ENCODE measurements around the gene PTPRM.

PTPRM gene

DNA sequence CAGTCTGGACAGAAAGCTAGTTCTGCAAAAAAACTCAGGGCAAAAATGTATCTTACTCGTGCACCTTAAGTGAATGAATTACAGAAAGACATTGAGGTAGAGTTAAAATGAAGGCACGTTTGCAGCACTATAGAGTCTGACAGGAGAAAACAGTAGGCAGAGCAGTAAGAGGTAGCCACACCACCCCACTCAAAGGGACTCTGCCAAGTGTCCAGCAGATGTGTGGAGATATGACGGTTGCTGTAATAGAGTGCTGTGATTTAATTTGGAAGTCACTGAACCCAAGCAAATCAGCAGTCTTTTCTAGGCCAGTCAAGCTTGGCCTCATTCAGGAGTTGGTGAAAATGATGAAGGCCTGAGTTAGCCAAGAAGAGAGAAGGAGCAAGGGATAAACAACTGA lies 464.4 kb downstream of the PTPRM start:
- Histone ChIP-seq H3K27ac (ENCODE audit: low read depth, low read length) (no peak overlapping the region), H3K36me3 (ENCODE audit: control insufficient read depth, insufficient read depth, low read length) (no peaks in the 10 kb centered on the region), H3K4me3 (ENCODE audit: low read depth, low read length) (no peak overlapping the region), H3K9me3 (ENCODE audit: control insufficient read depth, insufficient read depth, low read length) (no peaks in the 10 kb centered on the region), H3K27me3 (ENCODE audit: control insufficient read depth, insufficient read depth, low read length) (no peaks in the 10 kb centered on the region), H3K4me1 (ENCODE audit: control insufficient read depth, insufficient read depth, low read length) (peaks cover 11% of the 10 kb centered on the region; the same call in 1 of the 2 replicates), H3K9ac (ENCODE audit: low read depth, low read length) (no peak overlapping the region)

DNA sequence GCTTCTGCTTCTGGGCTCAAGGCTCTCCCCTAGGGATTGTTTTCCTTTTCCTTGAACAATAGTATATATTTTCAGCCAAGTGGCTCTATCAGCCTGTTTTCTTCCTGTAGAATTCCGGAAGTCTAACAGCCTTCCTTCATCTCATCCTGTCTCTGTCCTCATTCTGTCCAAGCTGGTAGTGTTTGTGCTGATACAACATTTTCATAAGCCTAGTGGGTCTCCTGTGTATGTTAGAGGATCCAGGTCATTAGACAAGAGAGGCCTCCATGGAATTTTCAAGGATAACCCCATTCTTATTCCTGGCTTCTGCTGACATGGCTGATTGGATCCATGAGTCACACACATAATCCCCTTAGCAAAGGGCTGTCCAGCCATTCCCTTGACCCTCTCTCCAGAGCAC lies 467.6 kb downstream of the PTPRM start:
- Histone ChIP-seq H3K9ac (ENCODE audit: low read depth, low read length) (no peak overlapping the region), H3K9me3 (ENCODE audit: control insufficient read depth, insufficient read depth, low read length) (no peaks in the 10 kb centered on the region), H3K4me1 (ENCODE audit: control insufficient read depth, insufficient read depth, low read length) (no peaks in the 10 kb centered on the region), H3K4me3 (ENCODE audit: low read depth, low read length) (no peak overlapping the region), H3K36me3 (ENCODE audit: control insufficient read depth, insufficient read depth, low read length) (no peaks in the 10 kb centered on the region), H3K27me3 (ENCODE audit: control insufficient read depth, insufficient read depth, low read length) (no peaks in the 10 kb centered on the region), H3K27ac (ENCODE audit: low read depth, low read length) (no peak overlapping the region)

DNA sequence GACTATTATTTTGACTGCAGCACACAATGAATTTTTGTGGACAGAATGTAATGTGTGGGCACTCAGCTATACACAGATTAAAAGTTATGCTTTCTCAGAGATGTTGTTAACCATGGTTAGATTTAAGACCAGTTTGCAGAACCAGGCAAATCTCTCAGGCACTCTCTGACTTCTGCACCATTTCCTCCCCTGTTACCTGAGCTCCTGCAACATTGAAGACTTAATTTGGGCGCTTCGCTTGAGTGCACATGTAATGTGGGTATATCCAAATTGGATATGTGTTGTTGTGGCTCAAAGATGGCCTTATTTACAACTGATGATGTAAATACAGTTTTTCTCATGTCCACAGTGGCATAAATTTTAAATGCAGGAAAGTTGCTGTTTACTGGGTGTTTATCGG lies 469.4 kb downstream of the PTPRM start:
- H3K4me3 ChIP-seq (ENCODE audit: low read depth, low read length), result no peak overlapping the region
- H3K9me3 ChIP-seq (ENCODE audit: control insufficient read depth, insufficient read depth, low read length), result no peaks in the 10 kb centered on the region
- no peaks in the 10 kb centered on the region for H3K4me1 ChIP-seq (ENCODE audit: control insufficient read depth, insufficient read depth, low read length)
- H3K9ac ChIP-seq (ENCODE audit: low read depth, low read length), result no peak overlapping the region
- H3K36me3 ChIP-seq (ENCODE audit: control insufficient read depth, insufficient read depth, low read length), result no peaks in the 10 kb centered on the region
- no peaks in the 10 kb centered on the region for H3K27me3 ChIP-seq (ENCODE audit: control insufficient read depth, insufficient read depth, low read length)
- no peak overlapping the region for H3K27ac ChIP-seq (ENCODE audit: low read depth, low read length)

DNA sequence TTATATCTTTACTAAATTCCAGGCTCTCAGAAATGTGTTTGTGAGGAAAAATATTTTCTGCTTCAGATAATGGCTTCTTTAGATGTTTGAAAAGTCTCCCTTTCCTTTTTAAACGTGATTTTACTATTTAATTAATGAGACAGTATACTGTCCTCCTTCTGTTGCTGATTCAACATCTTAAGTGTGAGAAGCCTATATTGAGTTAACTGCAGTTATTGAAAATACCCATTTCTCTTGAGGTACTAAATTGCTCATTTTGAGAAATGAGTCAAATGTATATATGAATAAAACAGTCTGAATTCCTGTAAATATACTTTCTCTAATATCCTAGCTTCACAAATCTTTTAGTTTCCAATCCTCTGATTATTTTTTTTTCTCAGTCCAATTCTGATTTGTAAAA lies 470.2 kb downstream of the PTPRM start:
- no peak overlapping the region for H3K9ac ChIP-seq (ENCODE audit: low read depth, low read length)
- no peaks in the 10 kb centered on the region for H3K9me3 ChIP-seq (ENCODE audit: control insufficient read depth, insufficient read depth, low read length)
- H3K4me3 ChIP-seq (ENCODE audit: low read depth, low read length), result no peak overlapping the region
- no peaks in the 10 kb centered on the region for H3K4me1 ChIP-seq (ENCODE audit: control insufficient read depth, insufficient read depth, low read length)
- H3K27me3 ChIP-seq (ENCODE audit: control insufficient read depth, insufficient read depth, low read length), result no peaks in the 10 kb centered on the region
- H3K27ac ChIP-seq (ENCODE audit: low read depth, low read length), result no peak overlapping the region
- H3K36me3 ChIP-seq (ENCODE audit: control insufficient read depth, insufficient read depth, low read length), result no peaks in the 10 kb centered on the region

DNA sequence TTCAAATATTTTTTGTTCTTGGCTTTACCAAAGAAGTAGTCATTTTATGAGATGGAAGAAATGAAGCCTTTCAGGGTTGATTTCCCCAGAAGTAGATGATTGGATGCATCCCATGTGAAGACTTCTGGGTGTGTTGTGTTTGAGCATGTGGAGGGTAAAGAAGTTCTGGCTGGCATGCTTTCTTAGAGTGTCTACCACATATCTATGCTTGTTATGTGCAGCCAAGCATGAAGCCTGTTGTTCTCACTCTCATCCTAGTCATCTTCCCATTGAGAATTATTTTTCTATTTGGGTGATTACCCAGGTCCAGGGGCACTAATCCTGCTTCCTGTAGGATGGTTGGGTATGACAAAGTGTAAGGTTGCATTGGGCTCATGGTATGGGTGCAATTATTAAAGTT lies 472.9 kb downstream of the PTPRM start:
- no peaks in the 10 kb centered on the region for H3K4me1 ChIP-seq (ENCODE audit: control insufficient read depth, insufficient read depth, low read length)
- no peak overlapping the region for H3K4me3 ChIP-seq (ENCODE audit: low read depth, low read length)
- no peak overlapping the region for H3K9ac ChIP-seq (ENCODE audit: low read depth, low read length)
- H3K9me3 ChIP-seq (ENCODE audit: control insufficient read depth, insufficient read depth, low read length), result no peaks in the 10 kb centered on the region
- no peaks in the 10 kb centered on the region for H3K36me3 ChIP-seq (ENCODE audit: control insufficient read depth, insufficient read depth, low read length)
- H3K27ac ChIP-seq (ENCODE audit: low read depth, low read length), result no peak overlapping the region
- H3K27me3 ChIP-seq (ENCODE audit: control insufficient read depth, insufficient read depth, low read length), result no peaks in the 10 kb centered on the region

DNA sequence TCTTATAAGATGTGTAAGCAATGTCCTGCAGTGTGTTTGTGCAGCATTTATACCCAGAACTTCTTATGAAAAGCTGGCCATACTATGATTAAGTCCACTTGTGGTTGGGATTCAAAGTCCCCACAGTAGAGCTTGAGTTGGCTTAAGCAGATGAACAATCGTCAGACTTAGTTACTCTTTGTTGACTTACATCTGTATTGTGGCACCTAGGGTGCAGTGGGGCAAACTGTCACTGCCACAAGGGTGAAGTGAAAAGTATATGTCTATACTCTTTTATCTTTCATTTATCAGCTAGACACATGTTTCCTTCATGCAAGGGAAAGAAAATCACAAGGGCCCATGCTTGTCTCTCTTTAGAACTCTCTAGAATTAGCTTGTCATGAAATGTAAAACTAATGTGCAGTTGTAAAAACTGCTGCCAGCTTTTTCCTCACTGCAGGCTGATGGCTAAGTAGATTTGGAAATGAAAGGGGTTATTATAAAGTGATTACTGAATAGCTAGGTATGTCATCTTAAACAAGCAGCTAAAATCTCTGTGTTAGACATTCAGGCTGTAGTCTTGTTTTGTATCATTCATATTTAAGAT lies 474.5 kb downstream of the PTPRM start:
- no peak overlapping the region for H3K9ac ChIP-seq (ENCODE audit: low read depth, low read length)
- no peaks in the 10 kb centered on the region for H3K27me3 ChIP-seq (ENCODE audit: control insufficient read depth, insufficient read depth, low read length)
- no peak overlapping the region for H3K27ac ChIP-seq (ENCODE audit: low read depth, low read length)
- H3K9me3 ChIP-seq (ENCODE audit: control insufficient read depth, insufficient read depth, low read length), result no peaks in the 10 kb centered on the region
- H3K4me1 ChIP-seq (ENCODE audit: control insufficient read depth, insufficient read depth, low read length), result no peaks in the 10 kb centered on the region
- no peaks in the 10 kb centered on the region for H3K36me3 ChIP-seq (ENCODE audit: control insufficient read depth, insufficient read depth, low read length)
- no peak overlapping the region for H3K4me3 ChIP-seq (ENCODE audit: low read depth, low read length)

DNA sequence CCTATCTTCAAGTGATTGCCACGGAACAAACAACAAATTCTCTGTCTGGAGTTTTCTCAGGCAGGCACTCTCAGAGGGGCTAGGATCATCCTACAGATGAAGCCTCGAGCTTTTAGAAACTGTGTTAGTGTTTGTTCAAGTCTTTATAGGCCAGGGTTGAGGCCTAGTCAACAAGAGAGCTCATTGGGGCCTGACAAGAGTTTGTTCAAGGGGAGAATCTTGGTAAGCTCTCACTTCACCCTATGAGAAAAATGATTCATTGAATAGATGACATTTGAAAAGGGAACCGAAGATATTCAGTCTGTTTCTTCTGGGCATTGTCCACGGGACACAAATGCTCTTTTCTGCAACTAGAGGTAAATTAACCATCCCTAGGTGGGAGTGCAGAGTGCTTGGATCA lies 476.9 kb downstream of the PTPRM start:
- H3K4me1 ChIP-seq (ENCODE audit: control insufficient read depth, insufficient read depth, low read length), result peaks cover 10% of the 10 kb centered on the region
- no peaks in the 10 kb centered on the region for H3K27me3 ChIP-seq (ENCODE audit: control insufficient read depth, insufficient read depth, low read length)
- H3K36me3 ChIP-seq (ENCODE audit: control insufficient read depth, insufficient read depth, low read length), result no peaks in the 10 kb centered on the region
- H3K27ac ChIP-seq (ENCODE audit: low read depth, low read length), result no peak overlapping the region
- no peak overlapping the region for H3K4me3 ChIP-seq (ENCODE audit: low read depth, low read length)
- H3K9ac ChIP-seq (ENCODE audit: low read depth, low read length), result no peak overlapping the region
- no peaks in the 10 kb centered on the region for H3K9me3 ChIP-seq (ENCODE audit: control insufficient read depth, insufficient read depth, low read length)

DNA sequence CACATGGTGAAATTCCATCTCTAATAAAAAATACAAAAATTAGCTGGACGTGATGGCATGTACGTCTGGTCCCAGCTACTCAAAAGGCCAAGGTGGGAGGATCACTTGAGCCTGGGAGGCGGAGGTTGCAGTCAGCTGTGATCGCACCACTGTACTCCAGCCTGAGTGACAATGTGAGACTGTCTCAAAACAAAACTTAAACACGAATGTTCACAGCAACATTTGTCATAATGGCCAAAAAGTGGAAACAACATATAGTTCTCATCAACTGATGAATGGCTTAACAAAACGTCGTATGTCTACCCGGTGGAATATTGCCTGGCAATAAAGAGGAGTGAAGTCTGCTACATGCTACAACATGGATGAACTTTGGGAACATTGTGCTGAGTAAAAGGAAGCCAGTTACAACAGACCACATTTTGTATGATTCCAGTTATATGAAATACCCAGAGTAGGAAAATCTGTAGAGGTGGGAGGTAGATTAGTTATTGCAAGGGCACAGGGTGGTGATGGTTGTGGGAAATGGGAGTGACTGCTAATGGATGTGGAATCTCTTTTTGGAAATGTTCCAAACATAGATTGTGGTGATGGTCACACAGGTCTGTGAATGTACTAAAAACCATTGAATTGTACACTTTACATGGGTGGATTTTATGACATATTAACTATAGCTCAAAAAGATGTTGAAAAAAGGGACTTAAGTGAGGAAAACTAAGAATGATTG lies 478.2 kb downstream of the PTPRM start:
- Histone ChIP-seq H3K9ac (ENCODE audit: low read depth, low read length) (no peak overlapping the region), H3K27me3 (ENCODE audit: control insufficient read depth, insufficient read depth, low read length) (no peaks in the 10 kb centered on the region), H3K4me3 (ENCODE audit: low read depth, low read length) (no peak overlapping the region), H3K27ac (ENCODE audit: low read depth, low read length) (no peak overlapping the region), H3K36me3 (ENCODE audit: control insufficient read depth, insufficient read depth, low read length) (no peaks in the 10 kb centered on the region), H3K4me1 (ENCODE audit: control insufficient read depth, insufficient read depth, low read length) (peaks cover 10% of the 10 kb centered on the region), H3K9me3 (ENCODE audit: control insufficient read depth, insufficient read depth, low read length) (no peaks in the 10 kb centered on the region)

DNA sequence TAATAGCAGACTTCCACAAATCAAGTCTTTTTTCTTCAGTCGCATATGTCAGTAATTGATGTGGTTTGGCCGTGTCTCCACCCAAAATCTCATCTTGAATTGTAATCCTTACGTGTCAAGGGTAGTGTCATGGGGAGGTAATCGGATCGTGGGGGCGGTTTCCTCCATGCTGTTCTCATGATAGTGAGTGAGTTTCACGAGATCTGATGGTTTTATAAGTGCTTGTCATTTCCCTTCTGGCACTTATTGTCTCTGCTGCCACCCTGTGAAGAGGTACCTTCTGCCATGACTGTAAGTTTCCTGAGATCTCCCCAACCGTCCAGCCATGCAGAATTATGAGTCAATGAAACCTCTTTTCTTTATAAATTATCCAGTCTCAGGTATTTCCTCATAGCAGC lies 478.8 kb downstream of the PTPRM start:
- Histone ChIP-seq H3K9me3 (ENCODE audit: control insufficient read depth, insufficient read depth, low read length) (no peaks in the 10 kb centered on the region), H3K4me3 (ENCODE audit: low read depth, low read length) (no peak overlapping the region), H3K4me1 (ENCODE audit: control insufficient read depth, insufficient read depth, low read length) (peaks cover 13% of the 10 kb centered on the region), H3K9ac (ENCODE audit: low read depth, low read length) (no peak overlapping the region), H3K36me3 (ENCODE audit: control insufficient read depth, insufficient read depth, low read length) (no peaks in the 10 kb centered on the region), H3K27me3 (ENCODE audit: control insufficient read depth, insufficient read depth, low read length) (no peaks in the 10 kb centered on the region), H3K27ac (ENCODE audit: low read depth, low read length) (no peak overlapping the region)

DNA sequence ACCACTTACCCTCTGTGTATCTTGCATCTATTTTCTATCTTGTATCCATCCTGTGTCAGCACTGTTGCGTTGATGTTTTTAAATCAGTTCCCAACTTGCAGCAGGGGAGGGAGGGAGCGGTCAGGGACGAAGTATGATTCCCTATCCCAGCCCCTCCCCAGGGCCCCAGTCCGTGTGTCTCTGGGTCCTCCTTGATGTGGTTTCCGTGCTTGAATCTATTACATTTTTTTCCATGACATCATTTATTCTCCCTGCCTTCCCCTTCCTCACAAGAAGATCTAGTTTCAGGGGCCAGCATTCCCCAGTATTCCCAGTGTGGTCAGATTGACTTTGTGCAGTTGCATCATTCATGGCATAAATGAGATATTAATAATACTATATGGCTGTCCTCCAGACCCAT lies 479.3 kb downstream of the PTPRM start:
- H3K36me3 ChIP-seq (ENCODE audit: control insufficient read depth, insufficient read depth, low read length), result no peaks in the 10 kb centered on the region
- no peaks in the 10 kb centered on the region for H3K9me3 ChIP-seq (ENCODE audit: control insufficient read depth, insufficient read depth, low read length)
- H3K27ac ChIP-seq (ENCODE audit: low read depth, low read length), result no peak overlapping the region
- H3K4me1 ChIP-seq (ENCODE audit: control insufficient read depth, insufficient read depth, low read length), result peaks cover 18% of the 10 kb centered on the region
- H3K27me3 ChIP-seq (ENCODE audit: control insufficient read depth, insufficient read depth, low read length), result no peaks in the 10 kb centered on the region
- H3K4me3 ChIP-seq (ENCODE audit: low read depth, low read length), result no peak overlapping the region
- no peak overlapping the region for H3K9ac ChIP-seq (ENCODE audit: low read depth, low read length)

DNA sequence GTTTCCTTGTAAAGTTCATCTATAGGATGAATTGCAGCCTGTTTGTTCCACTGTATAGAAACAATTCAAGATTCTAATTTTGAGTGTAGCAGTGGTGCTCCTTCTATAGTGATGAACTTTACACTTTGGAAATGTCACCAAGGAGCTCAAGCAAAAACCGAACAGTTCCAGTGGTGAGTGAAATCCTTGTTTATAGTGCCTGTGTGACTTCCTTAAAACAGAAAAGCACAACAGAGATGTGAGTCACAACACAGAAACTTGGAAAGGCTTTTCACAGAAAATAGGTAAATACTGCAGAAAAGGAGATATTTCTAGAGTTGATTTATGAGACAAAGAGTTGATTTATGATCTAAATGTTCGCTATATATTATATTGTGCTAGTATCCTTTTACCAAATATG lies 482.0 kb downstream of the PTPRM start:
- H3K4me3 ChIP-seq (ENCODE audit: low read depth, low read length), result no peak overlapping the region
- H3K9me3 ChIP-seq (ENCODE audit: control insufficient read depth, insufficient read depth, low read length), result no peaks in the 10 kb centered on the region
- H3K4me1 ChIP-seq (ENCODE audit: control insufficient read depth, insufficient read depth, low read length), result peaks cover 24% of the 10 kb centered on the region
- H3K27me3 ChIP-seq (ENCODE audit: control insufficient read depth, insufficient read depth, low read length), result no peaks in the 10 kb centered on the region
- no peaks in the 10 kb centered on the region for H3K36me3 ChIP-seq (ENCODE audit: control insufficient read depth, insufficient read depth, low read length)
- H3K27ac ChIP-seq (ENCODE audit: low read depth, low read length), result no peak overlapping the region
- no peak overlapping the region for H3K9ac ChIP-seq (ENCODE audit: low read depth, low read length)

Data from HUES48 (cell line).